Panc1 (cell line): ENCODE results near the gene CCDC89. TPM values are rescaled to one million over a fixed set of nuclear protein-coding genes. Genes with fewer than 3 reads are reported as not detected.
"Not testable (repeated sequence)": the region's sequence is repeated elsewhere in the genome, so short reads cannot be mapped to it uniquely, and the experiment has no call there.

Experiments
- ATAC-seq: fragments of 200-7000 bp; cut with Tn5 transposase; 2 replicates; pipeline ENCODE4 v1.9.1; 2020; ENCODE audit warnings: mild to moderate bottlenecking, moderate library complexity
- BruUV-seq: library from RNA; stranded (reverse); fragments of 400-500 nt; replicated peaks from 2 replicates; lab custom pipeline; 2021; lab: Mats Ljungman, UMichigan
- CTCF ChIA-PET: fragments of 300-600 bp; sonication (Branson Sonifier 250); formaldehyde crosslinking; loops from one replicate; lab custom pipeline; 2022; ENCODE audit warnings: antibody characterized with exemption; lab: Charles Lee
- POLR2A ChIA-PET: fragments of 300-600 bp; sonication (Branson Sonifier 250); formaldehyde crosslinking; loops from one replicate; lab custom pipeline; 2022; ENCODE audit warnings: antibody characterized with exemption; lab: Charles Lee
- DNase-seq: peaks from one replicate; pipeline ENCODE4 v3.0.0-alpha.2; 2010; ENCODE audit warnings: low read depth, low spot score
- H3K27ac ChIP-seq: 2 replicates; pipeline ENCODE4 v1.5.1; 2011; ENCODE audit warnings: mild to moderate bottlenecking, low read length, inconsistent platforms
- H3K27me3 ChIP-seq: fragments of 200-500 bp; sonication (Bioruptor generic); 2 replicates; pipeline ENCODE4 v1.6.0; 2014; ENCODE audit warnings: low read length, inconsistent platforms; ENCODE audit not compliant: control insufficient read depth, insufficient read depth
- H3K36me3 ChIP-seq: fragments of 200-500 bp; sonication (Bioruptor generic); 2 replicates; pipeline ENCODE4 v1.5.1; 2014; ENCODE audit warnings: inconsistent platforms, mild to moderate bottlenecking, low read length, moderate library complexity; ENCODE audit not compliant: control insufficient read depth, insufficient read depth
- H3K4me1 ChIP-seq: 2 replicates; pipeline ENCODE4 v1.5.1; 2011; ENCODE audit warnings: inconsistent platforms, mild to moderate bottlenecking, low read length, moderate library complexity; ENCODE audit not compliant: control insufficient read depth, insufficient read depth
- H3K4me3 ChIP-seq, 2 experiments: 2 replicates each; pipeline ENCODE4 v1.5.1; 2011 to 2012; ENCODE audit warnings: low read depth in 2 of 2, low read length in 2 of 2, mild to moderate bottlenecking in 2 of 2, inconsistent platforms in 1 of 2, moderate library complexity in 1 of 2
- H3K9me3 ChIP-seq: fragments of 200-500 bp; sonication (Bioruptor generic); 2 replicates; pipeline ENCODE4 v1.5.1; 2014; ENCODE audit warnings: low read depth, mild to moderate bottlenecking, inconsistent platforms, low read length, moderate library complexity; ENCODE audit not compliant: control insufficient read depth, insufficient read depth
- POLR2AphosphoS5 ChIP-seq: IDR thresholded peaks from 2 replicates; pipeline ENCODE4 v1.6.1; 2012; ENCODE audit warnings: mild to moderate bottlenecking, low read depth, low read length, moderate library complexity
- SIN3A ChIP-seq: IDR thresholded peaks from 2 replicates; pipeline ENCODE4 v1.6.1; 2012; ENCODE audit warnings: low read depth, mild to moderate bottlenecking, low read length, moderate library complexity, borderline replicate concordance; ENCODE audit not compliant: insufficient read depth
- TCF7L2 ChIP-seq: IDR thresholded peaks from 2 replicates; pipeline ENCODE4 v1.6.1; 2011; ENCODE audit warnings: mild to moderate bottlenecking, low read depth, low read length, inconsistent platforms
- in situ Hi-C: cut with HindIII; loops from 2 replicates; pipeline ENCODE4 v1.10.0; 2016; ENCODE audit warnings: low sequenced_read_pairs, low pct_unique_long_range_greater_than_20kb
- intact Hi-C: fragments of 100-400 bp; cut with micrococcal nuclease; formaldehyde crosslinking; loops from one replicate; pipeline ENCODE4 v1.10.0; 2022; ENCODE audit not compliant: unreplicated experiment
- total RNA-seq: library from RNA; stranded (reverse); gene quantifications from one replicate; pipeline ENCODE4 v1.2.1, GENCODE V29; 2021; ENCODE audit not compliant: unreplicated experiment
- TF ChIP-seq, protein P1 (sequence below), 2 experiments: IDR thresholded peaks; 2 replicates each; pipeline ENCODE4 v1.6.1; 2011 to 2012; ENCODE audit warnings: low read depth in 2 of 2, control low read depth in 1 of 2, low read length in 1 of 2, mild to moderate bottlenecking in 1 of 2, moderate library complexity in 1 of 2; ENCODE audit not compliant: insufficient read depth in 1 of 2
- TF ChIP-seq, protein P2 (sequence below): fragments of 450-650 bp; IDR thresholded peaks from 2 replicates; pipeline ENCODE4 v1.5.1; 2017; ENCODE audit warnings: mild to moderate bottlenecking

CCDC89 gene
- total RNA-seq, 1 experiment from 2014 or later, result 1.7 TPM

DNA sequence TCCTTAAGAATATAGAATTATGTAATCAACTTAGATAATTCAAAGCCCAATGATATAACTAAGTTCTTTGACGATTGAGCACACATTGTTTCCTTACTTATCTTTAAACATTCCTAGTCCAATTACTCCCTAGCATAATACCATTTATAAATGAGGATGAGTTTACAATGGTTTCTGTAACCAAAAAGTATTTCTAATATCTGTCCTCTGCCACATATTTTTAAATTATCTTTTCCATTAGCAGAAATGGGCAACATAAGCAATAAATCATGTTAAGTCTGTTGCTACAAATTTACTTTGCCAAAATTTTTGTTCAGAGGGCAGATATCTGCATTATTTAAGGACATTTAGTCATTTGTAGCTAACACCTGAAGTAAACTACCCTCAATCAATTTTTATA is 27.8 kb downstream of the CCDC89 start:
- in situ Hi-C loops (no loop called here), intact Hi-C loops (no loop called here)
- peaks cover 77% of the 10 kb centered on the region for H3K36me3 ChIP-seq
- DNase-seq (no peak), ATAC-seq (no peak)
- TF ChIP-seq, protein P1, sequence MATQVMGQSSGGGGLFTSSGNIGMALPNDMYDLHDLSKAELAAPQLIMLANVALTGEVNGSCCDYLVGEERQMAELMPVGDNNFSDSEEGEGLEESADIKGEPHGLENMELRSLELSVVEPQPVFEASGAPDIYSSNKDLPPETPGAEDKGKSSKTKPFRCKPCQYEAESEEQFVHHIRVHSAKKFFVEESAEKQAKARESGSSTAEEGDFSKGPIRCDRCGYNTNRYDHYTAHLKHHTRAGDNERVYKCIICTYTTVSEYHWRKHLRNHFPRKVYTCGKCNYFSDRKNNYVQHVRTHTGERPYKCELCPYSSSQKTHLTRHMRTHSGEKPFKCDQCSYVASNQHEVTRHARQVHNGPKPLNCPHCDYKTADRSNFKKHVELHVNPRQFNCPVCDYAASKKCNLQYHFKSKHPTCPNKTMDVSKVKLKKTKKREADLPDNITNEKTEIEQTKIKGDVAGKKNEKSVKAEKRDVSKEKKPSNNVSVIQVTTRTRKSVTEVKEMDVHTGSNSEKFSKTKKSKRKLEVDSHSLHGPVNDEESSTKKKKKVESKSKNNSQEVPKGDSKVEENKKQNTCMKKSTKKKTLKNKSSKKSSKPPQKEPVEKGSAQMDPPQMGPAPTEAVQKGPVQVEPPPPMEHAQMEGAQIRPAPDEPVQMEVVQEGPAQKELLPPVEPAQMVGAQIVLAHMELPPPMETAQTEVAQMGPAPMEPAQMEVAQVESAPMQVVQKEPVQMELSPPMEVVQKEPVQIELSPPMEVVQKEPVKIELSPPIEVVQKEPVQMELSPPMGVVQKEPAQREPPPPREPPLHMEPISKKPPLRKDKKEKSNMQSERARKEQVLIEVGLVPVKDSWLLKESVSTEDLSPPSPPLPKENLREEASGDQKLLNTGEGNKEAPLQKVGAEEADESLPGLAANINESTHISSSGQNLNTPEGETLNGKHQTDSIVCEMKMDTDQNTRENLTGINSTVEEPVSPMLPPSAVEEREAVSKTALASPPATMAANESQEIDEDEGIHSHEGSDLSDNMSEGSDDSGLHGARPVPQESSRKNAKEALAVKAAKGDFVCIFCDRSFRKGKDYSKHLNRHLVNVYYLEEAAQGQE (IDR thresholded peaks at IDR 0.05; ENCODE audit: insufficient read depth in 1 of 2, low read depth in 2 of 2, low read length in 1 of 2), result no peak
- TF ChIP-seq, protein P2, sequence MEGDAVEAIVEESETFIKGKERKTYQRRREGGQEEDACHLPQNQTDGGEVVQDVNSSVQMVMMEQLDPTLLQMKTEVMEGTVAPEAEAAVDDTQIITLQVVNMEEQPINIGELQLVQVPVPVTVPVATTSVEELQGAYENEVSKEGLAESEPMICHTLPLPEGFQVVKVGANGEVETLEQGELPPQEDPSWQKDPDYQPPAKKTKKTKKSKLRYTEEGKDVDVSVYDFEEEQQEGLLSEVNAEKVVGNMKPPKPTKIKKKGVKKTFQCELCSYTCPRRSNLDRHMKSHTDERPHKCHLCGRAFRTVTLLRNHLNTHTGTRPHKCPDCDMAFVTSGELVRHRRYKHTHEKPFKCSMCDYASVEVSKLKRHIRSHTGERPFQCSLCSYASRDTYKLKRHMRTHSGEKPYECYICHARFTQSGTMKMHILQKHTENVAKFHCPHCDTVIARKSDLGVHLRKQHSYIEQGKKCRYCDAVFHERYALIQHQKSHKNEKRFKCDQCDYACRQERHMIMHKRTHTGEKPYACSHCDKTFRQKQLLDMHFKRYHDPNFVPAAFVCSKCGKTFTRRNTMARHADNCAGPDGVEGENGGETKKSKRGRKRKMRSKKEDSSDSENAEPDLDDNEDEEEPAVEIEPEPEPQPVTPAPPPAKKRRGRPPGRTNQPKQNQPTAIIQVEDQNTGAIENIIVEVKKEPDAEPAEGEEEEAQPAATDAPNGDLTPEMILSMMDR, result no peak
- no peak for TF ChIP-seq POLR2AphosphoS5
- no peak for TF ChIP-seq SIN3A
- TF ChIP-seq TCF7L2, result no peak
- no peak overlapping the region for H3K27ac ChIP-seq
- CTCF ChIA-PET, result interaction anchor here (0.7 kb wide), 1 partner anchor 204 kb away, joined by 6 read pairs; no protein-coding TSS in a partner anchor
- H3K27me3 ChIP-seq, result no peaks in the 10 kb centered on the region
- H3K9me3 ChIP-seq, result no peaks in the 10 kb centered on the region
- H3K4me3 ChIP-seq, result no peak overlapping the region
- POLR2A ChIA-PET, result interaction anchor here (0.7 kb wide), 1 partner anchor 22 kb away, joined by 5 read pairs; no protein-coding TSS in a partner anchor
- no TSS peak for BruUV-seq
- peaks cover 26% of the 10 kb centered on the region for H3K4me1 ChIP-seq

DNA sequence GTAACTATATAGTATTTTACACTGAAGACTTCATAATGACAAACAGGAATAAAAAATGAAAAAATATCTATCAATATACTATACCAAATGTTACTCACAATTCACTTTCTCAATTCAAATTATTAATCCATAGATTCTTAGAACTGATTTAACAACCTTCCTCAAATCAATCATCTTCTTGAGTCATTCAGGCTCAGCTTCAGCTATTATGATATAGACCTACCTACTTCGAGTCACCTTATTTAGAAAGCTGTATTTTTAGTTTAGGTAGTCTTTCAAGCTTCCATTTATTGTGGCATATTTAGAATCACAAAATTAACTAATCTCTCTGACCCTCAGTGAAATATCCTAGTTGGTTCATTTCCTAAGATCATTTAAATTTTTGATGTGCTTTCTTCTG is 29.2 kb downstream of the CCDC89 start:
- intact Hi-C loops, result no loop called here
- H3K27ac ChIP-seq, result no peak overlapping the region
- CTCF ChIA-PET, result no interaction called here
- DNase-seq (no peak), ATAC-seq (no peak)
- H3K4me1 ChIP-seq, result peaks cover 26% of the 10 kb centered on the region
- in situ Hi-C loops, result no loop called here
- TF ChIP-seq SIN3A, result no peak
- TF ChIP-seq POLR2AphosphoS5, result no peak
- TF ChIP-seq, protein P1 (IDR thresholded peaks at IDR 0.05; ENCODE audit: insufficient read depth in 1 of 2, low read depth in 2 of 2, low read length in 1 of 2), result no peak
- TF ChIP-seq, protein P2, result no peak
- no peak for TF ChIP-seq TCF7L2
- BruUV-seq, result no TSS peak
- POLR2A ChIA-PET, result interaction anchor here (1.0 kb wide), 2 partner anchors 8 to 9 kb away, joined by 3 to 4 read pairs; no protein-coding TSS in a partner anchor
- H3K27me3 ChIP-seq, result no peaks in the 10 kb centered on the region
- H3K36me3 ChIP-seq, result peaks cover 73% of the 10 kb centered on the region
- H3K9me3 ChIP-seq, result no peaks in the 10 kb centered on the region
- no peak overlapping the region for H3K4me3 ChIP-seq

DNA sequence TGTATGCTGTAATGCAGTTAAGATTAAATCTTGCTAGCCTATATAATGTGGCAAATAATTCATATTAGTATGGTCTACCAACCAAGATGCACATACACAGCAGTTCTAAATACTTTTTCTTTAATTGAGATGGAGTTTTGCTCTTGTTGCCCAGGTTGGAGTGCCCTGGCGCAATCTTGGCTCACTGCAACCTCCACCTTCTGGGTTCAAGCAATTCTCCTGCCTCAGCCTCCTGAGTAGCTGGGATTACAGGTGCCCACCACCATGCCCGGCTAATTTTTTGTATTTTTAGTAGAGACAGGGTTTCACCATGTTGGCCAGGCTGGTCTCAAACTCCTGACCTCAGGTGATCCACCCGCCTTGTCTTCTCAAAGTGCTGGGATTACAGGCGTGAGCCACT is 31.7 kb downstream of the CCDC89 start:
- intact Hi-C loops, in situ Hi-C loops, CTCF ChIA-PET, ATAC-seq, DNase-seq, H3K4me3 ChIP-seq, POLR2A ChIA-PET, H3K27ac ChIP-seq, BruUV-seq, H3K9me3 ChIP-seq, H3K27me3 ChIP-seq: not testable (repeated sequence)
- Histone ChIP-seq H3K36me3 (peaks cover 50% of the 10 kb centered on the region), H3K4me1 (peaks cover 13% of the 10 kb centered on the region)
